Omental fat pad (tissue), 4 donors: ENCODE results near the gene PARP12. TPM values are rescaled to one million over a fixed set of nuclear protein-coding genes. Genes with fewer than 3 reads are reported as not detected.

Experiments
- ATAC-seq: fragments of 150-250 bp; one replicate; pipeline ENCODE4 v1.9.1; 2016; ENCODE audit warnings: mild to moderate bottlenecking, moderate library complexity; ENCODE audit not compliant: low FRiP score
- DNase-seq: peaks from one replicate; pipeline ENCODE4 v3.0.0-alpha.2; 2019; ENCODE audit warnings: low spot score
- CTCF ChIP-seq, 3 donors: fragments of 450-650 bp; IDR thresholded peaks; one replicate each; pipeline ENCODE4 v1.5.1; 2016 to 2017; ENCODE audit warnings: antibody characterized with exemption in 3 of 3, mild to moderate bottlenecking in 3 of 3, moderate library complexity in 2 of 3
- small RNA-seq: library from RNA; depleted of rRNA; stranded (forward); fragments of <200 nt; gene quantifications from one replicate; pipeline ENCODE3, GENCODE V24; 2016
- total RNA-seq, 4 donors: library from RNA; depleted of rRNA; stranded (reverse); fragments of >200 nt; gene quantifications; one replicate each; pipeline ENCODE4 v1.1.0, GENCODE V29; 2016

Gene PARP12
- total RNA-seq, 4 donors from 2014 or later = 15.6 to 85.1 (median 45.6) TPM

- TF ChIP-seq CTCF (IDR thresholded peaks at IDR 0.05) = no peak
- no peak for ATAC-seq
- DNase-seq = no peak
Measured at GRCh38 chr7:139976838-139977656, 85.7 kb downstream of the PARP12 start.

DNA sequence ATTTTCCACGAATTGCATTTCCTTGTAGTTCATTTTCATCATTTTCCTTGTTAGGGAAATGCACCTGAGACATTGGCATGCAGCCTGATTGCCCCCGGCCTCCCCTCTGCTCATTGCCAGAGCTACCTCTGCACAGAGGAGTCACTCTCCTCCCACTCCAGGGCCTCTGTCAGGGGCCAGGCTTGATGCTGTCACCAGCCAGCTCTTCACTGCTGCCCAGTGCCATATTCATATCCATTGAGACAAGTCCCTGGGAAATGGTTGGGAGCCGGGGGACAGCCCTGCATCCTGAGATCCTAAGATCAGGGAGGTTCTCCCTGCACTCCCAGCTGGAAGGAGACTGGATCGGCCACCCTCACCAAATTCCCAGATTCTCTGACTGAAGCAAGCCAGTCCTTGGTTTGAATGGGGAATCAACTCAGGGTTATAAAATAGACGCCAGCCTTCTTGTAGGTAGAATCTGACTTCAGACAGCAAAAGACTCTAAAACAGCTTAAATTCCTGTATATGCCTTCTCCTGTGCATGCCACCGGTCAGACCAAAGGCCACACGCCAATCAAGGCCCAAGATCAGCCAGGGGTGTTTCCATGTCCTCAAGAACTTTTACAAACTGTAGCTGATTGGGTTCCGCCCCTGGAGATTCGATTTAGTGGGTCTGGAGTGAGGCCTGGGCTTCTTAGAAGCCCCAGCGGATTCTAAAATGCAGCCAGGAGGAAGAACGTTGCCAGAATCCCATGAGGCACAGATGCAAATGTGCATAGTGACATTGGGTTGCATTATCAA lies 86.5 kb downstream of the PARP12 start:
- DNase-seq (no peak), ATAC-seq (no peak)
- TF ChIP-seq CTCF (IDR thresholded peaks at IDR 0.05) = no peak

GRCh38 chr7:139974179-139974811 lies 88.5 kb downstream of the PARP12 start:
- no peak for ATAC-seq
- no peak for TF ChIP-seq CTCF (IDR thresholded peaks at IDR 0.05)
- no peak for DNase-seq

Small RNA genes lying within 50 kb of the gene (small RNA-seq; reads per million reads assigned to genes)
- gene RF00019 = not detected

Other genes with a start within 250 kb of the PARP12 start
- gene TBXAS1, start 233.7 kb downstream of the PARP12 start, total RNA-seq = 10 to 100 TPM; 22.2 to 63.4 (median 48.6) TPM
- 10 to 100 TPM; 16.8 to 33.7 (median 19.2) TPM for gene KDM7A, start 114.0 kb upstream of the PARP12 start, total RNA-seq